ENCODE data around the gene MFGE8. TPM values are rescaled to one million over a fixed set of nuclear protein-coding genes. Genes with fewer than 3 reads are reported as not detected.

MFGE8 gene
- total RNA-seq, 1 experiment from 2014 or later, result 254 TPM

DNA sequence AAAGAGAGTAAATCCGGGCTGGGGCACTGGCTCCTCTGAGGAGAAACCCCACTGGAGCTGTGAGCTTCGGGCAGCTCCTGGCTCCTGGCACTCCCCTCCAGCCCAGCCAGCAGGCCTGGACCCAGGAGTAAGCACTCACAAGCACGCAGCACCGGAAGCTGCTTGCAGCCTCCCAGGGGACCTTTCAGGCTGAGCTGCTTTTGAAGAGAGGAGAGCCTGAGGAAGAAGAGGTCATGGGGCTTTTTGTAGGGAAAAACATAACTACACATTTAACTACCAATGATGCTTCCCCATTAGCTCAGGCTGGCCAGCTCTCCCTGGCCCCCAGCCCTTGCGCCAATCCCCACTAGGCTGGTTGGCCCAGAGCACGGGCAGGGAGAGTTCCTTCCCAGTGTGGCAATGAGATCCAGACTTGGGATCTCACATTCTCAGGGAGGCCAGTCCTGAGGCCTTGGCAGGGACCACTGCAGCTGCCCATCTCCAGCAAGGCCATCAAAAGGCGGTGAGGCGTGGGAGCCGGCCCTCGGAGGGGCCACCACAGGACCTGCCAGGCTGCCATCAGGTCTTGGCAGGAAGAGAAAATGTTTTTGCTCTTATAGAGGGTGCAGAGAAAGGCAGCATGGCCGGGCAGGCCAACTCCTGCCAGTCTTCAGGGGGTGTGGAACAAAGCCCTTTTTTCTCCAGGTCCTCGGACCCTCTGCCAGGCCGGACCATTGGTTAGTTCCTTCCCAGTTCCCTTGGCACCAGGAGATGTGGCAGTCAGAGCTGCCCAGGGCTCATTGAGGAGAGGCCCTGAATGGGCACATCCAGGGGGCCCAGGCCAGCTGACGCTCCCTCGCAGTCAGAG lies 41.5 kb upstream of the MFGE8 start:
- POLR2A ChIA-PET, result no interaction called here
- BruUV-seq (replicated peaks), result no TSS peak

DNA sequence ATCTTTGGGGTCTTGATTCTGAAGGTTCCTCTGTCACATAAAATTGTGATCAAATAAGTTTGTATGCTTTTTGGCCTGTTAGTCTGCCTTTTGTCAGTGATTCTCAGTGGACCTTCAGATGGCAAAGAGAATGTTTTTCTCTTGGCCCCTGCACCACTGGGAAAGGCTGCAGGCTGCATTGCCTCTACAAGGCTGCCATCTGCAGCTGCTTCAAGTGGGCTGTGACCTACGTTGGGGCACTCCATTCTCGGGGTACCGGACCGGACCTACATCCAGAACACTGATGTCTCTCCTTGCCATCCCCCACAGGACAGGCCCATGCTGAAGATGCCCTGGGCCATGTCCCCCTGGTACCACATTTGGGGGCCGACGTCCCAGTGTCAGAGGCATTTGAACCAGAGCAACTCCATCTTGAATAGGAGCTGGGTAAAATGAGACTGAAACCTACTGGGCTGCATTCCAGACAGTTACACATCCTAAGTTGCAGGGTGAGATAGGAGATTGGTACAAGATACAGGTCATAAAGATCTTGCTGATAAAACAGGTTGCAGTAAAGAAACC lies 37.5 kb upstream of the MFGE8 start:
- BruUV-seq (replicated peaks), result no TSS peak
- POLR2A ChIA-PET, result interaction anchor here (0.8 kb wide), 1 partner anchor 46 kb away, joined by 3 read pairs; no protein-coding TSS in a partner anchor
- Mint-ChIP-seq H3K36me3 (ENCODE audit: insufficient read depth, unreplicated experiment) (peaks cover 4% of the 10 kb centered on the region), H3K4me1 (ENCODE audit: insufficient read depth, unreplicated experiment) (no peaks in the 10 kb centered on the region), H3K9me3 (ENCODE audit: unreplicated experiment) (no peaks in the 10 kb centered on the region), H3K4me3 (ENCODE audit: unreplicated experiment) (no peak overlapping the region), H3K27ac (ENCODE audit: low read depth, unreplicated experiment) (no peak overlapping the region), H3K27me3 (ENCODE audit: insufficient read depth, unreplicated experiment) (no peaks in the 10 kb centered on the region)
- intact Hi-C loops (cut with micrococcal nuclease), result no loop called here
- CTCF ChIA-PET, result interaction anchor here (0.8 kb wide), 1 partner anchor 46 kb away, joined by 3 read pairs; no protein-coding TSS in a partner anchor
- no peak for DNase-seq (ENCODE audit: unreplicated experiment)
- TF ChIP-seq, protein P1, sequence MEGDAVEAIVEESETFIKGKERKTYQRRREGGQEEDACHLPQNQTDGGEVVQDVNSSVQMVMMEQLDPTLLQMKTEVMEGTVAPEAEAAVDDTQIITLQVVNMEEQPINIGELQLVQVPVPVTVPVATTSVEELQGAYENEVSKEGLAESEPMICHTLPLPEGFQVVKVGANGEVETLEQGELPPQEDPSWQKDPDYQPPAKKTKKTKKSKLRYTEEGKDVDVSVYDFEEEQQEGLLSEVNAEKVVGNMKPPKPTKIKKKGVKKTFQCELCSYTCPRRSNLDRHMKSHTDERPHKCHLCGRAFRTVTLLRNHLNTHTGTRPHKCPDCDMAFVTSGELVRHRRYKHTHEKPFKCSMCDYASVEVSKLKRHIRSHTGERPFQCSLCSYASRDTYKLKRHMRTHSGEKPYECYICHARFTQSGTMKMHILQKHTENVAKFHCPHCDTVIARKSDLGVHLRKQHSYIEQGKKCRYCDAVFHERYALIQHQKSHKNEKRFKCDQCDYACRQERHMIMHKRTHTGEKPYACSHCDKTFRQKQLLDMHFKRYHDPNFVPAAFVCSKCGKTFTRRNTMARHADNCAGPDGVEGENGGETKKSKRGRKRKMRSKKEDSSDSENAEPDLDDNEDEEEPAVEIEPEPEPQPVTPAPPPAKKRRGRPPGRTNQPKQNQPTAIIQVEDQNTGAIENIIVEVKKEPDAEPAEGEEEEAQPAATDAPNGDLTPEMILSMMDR (IDR thresholded peaks at IDR 0.05; ENCODE audit: unreplicated experiment), result no peak

More for the DNA sequence above, 41.5 kb upstream of the MFGE8 start:
- Mint-ChIP-seq H3K27ac (ENCODE audit: low read depth, unreplicated experiment) (no peak overlapping the region), H3K9me3 (ENCODE audit: unreplicated experiment) (no peaks in the 10 kb centered on the region), H3K4me3 (ENCODE audit: unreplicated experiment) (no peak overlapping the region), H3K36me3 (ENCODE audit: insufficient read depth, unreplicated experiment) (peaks cover under 1% of the 10 kb centered on the region), H3K27me3 (ENCODE audit: insufficient read depth, unreplicated experiment) (no peaks in the 10 kb centered on the region), H3K4me1 (ENCODE audit: insufficient read depth, unreplicated experiment) (no peaks in the 10 kb centered on the region)
- TF ChIP-seq, protein P1 (IDR thresholded peaks at IDR 0.05; ENCODE audit: unreplicated experiment), result no peak
- no peak for DNase-seq (ENCODE audit: unreplicated experiment)
- CTCF ChIA-PET, result interaction anchor here (1.0 to 1.4 kb wide), 3 partner anchors 43 to 71 kb away, joined by 3 to 5 read pairs (median 3); no protein-coding TSS in a partner anchor
- intact Hi-C loops (cut with micrococcal nuclease), result no loop called here

DNA sequence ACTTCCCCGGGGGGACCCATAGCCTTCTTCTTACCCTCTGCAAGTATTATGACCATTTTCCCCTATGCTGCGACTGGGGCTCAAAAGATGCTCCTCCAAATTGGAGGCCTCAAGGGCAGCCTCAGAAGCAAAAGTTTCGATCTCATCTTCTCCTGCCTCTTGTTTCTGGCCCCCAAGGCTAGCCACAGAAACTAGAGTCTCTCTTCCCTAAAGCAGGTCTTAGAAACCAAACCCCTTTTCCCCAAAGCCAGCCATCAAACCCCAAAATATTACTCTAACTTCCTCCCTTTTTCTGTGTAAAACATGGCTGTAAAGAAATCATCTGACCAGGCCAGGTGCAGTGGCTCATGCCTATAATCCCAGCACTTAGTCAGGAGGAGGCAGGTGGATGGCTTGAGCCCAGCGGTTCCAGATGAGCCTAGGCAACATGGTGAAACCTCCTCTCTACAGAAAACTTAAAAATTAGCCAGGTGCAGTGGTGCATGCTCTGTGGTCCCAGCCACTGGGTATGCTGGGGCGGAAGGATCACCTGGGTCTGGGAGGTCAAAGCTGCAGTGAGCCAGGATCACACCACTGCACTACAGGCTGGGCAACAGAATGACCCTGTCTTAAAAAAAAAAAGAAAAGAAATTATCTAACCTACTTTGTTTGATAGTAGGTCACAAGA lies 36.7 kb upstream of the MFGE8 start:
- POLR2A ChIA-PET, result no interaction called here
- no peaks in the 10 kb centered on the region for H3K4me1 Mint-ChIP-seq (ENCODE audit: insufficient read depth, unreplicated experiment)
- CTCF ChIA-PET, result interaction anchor here (0.7 to 1.5 kb wide), 2 partner anchors 45 to 222 kb away, joined by 3 to 5 read pairs; no protein-coding TSS in a partner anchor
- no peak overlapping the region for H3K4me3 Mint-ChIP-seq (ENCODE audit: unreplicated experiment)
- H3K36me3 Mint-ChIP-seq (ENCODE audit: insufficient read depth, unreplicated experiment), result peaks cover 4% of the 10 kb centered on the region
- no peak overlapping the region for H3K27ac Mint-ChIP-seq (ENCODE audit: low read depth, unreplicated experiment)
- no TSS peak for BruUV-seq (replicated peaks)
- intact Hi-C loops (cut with micrococcal nuclease), result no loop called here
- H3K9me3 Mint-ChIP-seq (ENCODE audit: unreplicated experiment), result no peaks in the 10 kb centered on the region
- no peaks in the 10 kb centered on the region for H3K27me3 Mint-ChIP-seq (ENCODE audit: insufficient read depth, unreplicated experiment)
- TF ChIP-seq, protein P1 (IDR thresholded peaks at IDR 0.05; ENCODE audit: unreplicated experiment), result no peak
- DNase-seq (ENCODE audit: unreplicated experiment), result no peak
